HuH-7 (cell line): ENCODE results near the gene PPT1.
"Not testable (repeated sequence)": the region's sequence is repeated elsewhere in the genome, so short reads cannot be mapped to it uniquely, and the experiment has no call there.

ENCODE experiments used
- DNase-seq: peaks from one replicate; pipeline ENCODE4 v3.0.0; 2011; ENCODE audit warnings: low spot score

Gene PPT1

DNA sequence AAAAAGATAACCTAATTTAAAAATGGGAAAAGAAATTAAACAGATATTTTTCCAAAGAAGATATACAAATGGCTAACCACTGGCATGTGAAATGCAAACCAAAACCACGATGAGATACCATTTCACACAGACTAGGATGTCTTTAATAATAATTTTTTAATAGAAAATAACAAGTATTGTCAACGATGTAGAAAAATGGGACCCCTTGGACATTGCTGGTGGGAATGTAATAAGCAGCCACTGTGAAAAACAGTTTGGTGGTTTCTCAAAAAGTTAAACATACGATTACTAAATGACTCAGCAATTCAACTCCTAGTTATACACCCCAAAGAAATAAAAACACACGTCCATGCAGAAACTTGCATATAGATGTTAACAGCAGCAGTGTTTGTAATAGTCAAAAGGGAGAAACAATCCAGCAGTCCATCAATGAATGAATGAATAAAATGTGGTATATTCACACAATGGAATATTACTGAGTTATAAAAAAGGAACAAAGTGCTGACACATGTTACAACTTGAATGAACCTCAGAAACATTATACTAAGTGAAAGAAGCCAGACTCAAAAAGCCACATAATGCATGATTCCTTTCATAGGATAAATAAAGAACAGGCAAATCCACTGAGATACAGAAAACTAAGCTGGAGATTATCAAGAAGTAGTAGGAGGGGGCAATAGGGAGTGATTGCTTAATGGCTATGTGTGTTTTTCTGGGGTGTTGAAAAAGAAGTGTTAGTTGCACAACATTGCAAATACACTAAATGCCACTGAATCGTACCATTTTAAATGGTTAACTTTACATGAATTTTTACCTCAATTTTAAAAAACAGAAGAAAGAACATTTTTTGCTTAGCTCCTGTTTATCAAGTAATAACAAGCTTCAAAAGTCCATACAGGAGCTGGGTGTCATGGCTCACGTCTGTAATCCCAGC is 4.1 kb downstream of the PPT1 start:
- no peak for DNase-seq

DNA sequence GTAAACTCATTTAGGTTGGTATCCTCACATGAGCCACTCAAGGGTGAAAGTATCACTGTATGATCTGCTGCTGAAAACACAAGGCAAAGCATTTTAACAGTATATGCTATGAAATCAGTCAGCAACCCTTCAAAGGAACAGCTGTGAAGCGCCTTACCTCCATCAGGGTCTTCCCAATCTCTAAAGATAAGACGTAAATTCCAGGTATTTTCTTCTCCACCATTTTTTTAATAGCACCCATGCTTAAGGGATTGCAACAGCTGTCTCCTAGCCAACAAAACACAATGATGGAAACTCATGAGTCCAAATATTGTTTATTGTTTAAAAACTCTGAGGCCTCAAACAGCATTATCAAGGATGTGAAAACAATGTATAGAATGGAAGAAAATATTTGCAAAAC is 4.8 kb downstream of the PPT1 start:
- DNase-seq: no peak

DNA sequence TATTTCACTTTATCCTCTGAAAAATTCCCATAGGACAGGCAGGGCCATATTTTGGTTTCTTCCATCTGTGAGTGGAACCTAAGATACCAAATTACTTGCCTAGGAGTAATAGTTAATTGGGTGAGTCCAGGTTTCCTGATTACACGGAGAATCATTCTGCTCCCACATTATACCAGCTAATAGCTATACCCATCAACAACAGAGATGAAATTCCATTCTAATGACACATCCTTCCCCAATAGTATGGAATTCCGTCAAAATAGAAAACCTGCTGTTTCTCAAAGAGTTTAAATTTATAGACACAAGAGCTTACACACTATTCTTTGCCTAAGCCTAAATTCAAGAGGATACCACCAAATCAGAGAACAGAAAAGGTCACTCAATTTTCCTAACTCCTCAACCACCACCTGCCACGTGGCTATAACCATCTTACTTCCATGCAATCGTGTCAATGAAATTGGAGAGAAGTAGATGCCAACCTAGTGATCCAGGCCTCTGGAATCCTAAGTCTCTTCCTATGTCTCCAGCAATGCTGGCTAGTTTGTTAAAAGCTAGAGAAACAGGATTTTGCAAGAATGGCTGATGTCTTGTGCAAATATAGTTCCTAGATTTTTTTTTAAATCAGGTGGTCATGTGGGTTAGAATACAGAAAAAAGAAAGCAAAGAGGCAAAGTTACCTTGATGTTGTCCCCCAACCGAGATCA is 6.2 kb downstream of the PPT1 start:
- DNase-seq: no peak

DNA sequence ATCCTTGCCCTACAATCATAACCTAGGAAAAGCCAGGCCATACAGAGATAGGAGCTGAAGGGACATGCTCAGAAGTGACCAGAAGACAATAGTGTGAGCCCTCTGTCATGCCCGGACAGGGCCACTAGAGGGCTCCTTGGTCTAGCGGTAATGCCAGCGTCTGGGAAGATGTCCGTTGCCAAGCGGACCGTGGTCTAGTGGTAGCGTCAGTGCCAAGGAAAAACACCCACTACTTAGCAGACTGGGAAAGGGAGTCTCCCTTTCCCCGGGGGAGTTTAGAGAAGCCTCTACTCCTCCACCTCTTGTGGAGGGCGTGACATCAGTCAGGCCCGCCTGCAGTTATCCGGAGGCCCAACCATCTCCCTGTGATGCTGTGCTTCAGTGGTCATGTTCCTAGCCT is 12.3 kb downstream of the PPT1 start:
- DNase-seq: not testable (repeated sequence)

DNA sequence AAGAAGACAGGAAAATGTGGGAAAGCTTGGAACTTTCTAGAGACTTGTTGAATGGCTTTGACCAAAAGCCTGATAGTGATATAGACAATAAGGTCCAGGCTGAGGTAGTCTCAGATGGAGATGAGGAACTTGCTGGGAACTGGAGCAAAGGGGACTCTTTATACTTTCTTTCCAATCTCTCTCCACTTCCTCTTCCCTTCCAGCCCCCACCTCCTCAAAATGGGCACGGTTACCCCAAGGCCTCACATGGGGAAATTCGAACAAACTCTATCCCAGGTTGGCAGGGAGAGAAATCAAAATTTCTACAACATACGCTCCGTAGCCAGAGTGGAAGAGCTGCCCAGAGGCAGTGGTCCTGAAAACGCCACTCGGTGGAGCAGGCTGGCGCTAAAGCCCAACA is 15.2 kb downstream of the PPT1 start:
- no peak for DNase-seq

DNA sequence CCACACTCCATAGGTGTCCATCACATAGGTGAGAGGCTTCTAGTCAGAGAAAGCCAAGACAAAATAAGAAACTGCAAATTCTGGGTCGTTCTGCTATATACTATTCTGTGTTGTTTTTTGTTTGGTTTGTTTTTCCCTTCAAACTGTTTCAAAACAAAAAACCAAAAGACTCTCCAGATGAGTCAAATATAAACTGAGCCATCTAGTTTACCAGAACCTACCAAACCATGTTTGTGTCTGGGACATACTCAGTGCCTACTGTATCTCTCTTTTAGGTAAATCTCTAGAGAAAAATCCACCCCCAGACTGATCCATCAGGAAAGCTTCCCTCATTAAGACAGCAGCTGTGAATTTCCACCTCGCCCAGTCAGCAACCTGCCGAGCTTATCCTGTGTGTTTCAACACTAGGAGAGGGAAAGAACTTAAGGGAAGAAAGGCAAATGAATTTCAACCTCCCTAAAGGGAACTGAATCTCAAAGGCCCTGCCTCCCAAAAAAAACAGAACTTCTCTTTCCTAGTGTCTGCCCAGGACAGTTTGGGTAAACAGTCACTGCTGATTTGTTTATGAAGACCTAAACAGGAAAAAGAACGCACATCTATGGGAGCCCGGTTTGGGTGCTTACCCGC is 17.2 kb downstream of the PPT1 start:
- no peak for DNase-seq

DNA sequence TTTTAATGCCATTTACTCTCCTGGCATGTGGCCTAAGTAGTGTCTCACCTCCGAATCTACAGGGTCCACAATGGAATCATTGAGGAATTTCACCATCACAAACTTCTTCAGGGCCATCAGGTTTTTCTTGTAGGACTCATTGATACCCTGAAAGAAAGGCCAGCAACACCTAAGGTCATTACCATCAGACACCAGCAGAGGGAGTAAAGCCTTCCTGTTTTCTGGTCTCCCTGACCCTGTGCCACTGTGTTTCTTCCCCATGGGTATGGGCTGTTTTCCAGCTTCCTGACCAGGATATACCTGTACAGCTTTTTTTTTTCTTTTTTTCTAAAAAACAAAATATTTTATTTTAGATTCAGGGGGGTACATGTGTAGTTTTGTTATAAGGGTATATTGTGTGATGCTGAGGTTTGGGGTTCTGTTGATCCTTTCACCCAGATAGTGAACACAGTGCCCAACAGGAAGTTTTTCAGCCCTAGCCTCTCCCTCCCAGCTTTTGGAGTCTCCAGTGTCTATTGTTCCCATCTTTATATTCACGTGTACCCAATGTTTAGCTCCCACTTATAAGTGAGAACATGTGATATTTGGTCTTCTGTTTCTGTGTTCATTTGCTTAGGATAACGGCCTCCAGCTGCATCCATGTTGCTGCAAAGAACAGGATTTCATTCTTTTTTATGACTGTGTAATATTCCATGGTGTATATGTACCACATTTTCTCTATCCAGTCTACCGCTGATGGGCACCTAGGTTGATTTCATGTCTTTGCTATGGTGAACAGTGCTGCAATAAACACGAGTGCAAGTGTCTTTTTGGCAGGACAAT is 18.3 kb downstream of the PPT1 start:
- DNase-seq: peak; percentile 65

DNA sequence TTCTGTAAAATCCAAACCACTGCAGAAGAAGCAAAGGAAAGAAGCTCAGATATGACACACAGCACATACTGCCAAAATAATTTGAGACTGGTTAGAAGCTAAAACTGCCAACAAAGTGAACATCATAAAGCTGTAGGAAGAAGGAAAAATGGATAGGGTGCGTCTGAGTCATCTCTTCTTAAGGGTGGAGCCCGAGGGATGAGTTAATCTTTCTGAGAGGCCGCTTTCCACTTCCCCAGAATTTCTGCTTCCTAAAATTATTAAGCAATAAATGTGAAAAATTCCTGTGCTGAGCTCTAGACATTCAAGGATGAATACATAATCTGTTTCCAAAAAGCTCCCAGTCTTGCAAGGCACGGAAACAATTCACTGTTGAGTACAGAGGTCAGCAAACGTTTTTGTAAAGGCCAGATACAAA is 20.1 kb downstream of the PPT1 start:
- no peak for DNase-seq

DNA sequence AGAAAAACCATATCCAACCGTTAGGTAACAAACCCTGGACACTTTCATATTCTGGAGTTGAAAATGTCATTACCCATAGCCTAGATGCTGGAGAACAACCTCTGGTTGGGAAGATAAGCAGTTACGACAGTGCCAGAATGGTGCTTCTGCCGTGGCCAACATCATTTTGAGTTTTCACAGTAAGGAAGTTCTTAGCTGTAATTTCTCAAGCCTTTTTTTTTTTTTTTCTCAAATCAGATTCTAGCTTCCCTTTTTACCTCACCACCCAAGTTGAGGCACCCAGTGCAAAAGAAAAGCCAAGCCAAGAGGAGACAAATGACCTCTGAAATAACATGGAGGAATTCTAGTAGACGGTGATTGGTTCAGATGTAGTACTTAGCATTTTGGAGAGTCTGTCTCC is 21.8 kb downstream of the PPT1 start:
- DNase-seq: no peak

DNA sequence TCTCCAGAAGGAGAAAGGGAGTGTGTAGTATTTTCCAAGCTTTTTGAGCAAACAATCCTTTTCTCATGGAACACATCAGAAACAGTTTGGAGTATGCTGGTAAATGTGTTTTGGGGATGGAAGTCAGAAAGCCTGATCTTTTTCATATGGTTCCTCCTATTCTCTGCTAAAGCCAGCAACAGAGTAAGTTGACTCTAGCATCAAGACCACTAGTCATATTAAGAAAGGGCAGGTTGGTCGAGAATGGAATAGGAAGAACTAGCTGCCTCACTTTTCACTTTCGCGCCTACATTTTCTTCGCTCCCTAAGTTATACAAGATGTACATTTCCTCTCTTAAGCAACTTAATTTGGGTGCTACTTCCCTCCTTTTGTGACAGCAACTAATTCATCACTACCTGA is 24.0 kb downstream of the PPT1 start:
- DNase-seq: no peak

DNA sequence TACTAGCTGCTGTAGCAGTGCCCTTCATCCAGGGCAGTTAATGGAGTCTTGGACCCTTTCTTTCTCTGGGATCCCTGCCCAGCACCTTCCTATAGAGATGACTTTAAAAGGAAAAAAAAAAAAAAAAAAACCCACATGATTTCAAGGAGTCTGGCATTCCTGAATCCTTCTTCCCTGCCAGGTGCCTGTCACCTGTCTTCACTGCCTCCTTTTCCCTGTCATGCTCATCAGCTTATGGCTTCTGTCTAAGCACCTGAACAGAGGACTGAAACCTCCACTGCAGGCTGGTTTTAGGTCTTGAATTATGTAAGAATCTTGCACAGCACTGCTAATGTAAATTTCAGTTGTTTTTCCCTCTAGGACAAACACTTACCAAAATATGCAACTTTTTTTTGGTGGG is 24.9 kb downstream of the PPT1 start:
- no peak for DNase-seq

DNA sequence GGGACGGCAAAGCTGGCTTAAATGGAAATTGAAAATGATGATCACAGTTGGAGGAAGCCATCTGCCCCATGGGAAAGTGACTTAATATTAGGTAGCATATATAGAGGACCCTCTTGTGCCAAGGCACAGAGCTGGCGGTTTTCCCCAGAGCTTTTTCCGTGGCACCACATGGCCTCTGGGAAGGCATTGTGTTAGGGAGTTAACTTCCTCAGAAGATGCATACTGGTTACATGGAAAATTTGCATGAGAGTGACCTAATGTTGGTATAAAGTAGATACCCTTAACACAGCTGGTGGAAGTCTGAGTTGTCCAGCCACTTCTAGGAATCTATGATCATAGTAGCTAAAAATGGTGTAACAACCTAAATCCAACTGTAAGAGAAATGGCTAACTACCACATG is 29.2 kb downstream of the PPT1 start:
- DNase-seq: no peak

DNA sequence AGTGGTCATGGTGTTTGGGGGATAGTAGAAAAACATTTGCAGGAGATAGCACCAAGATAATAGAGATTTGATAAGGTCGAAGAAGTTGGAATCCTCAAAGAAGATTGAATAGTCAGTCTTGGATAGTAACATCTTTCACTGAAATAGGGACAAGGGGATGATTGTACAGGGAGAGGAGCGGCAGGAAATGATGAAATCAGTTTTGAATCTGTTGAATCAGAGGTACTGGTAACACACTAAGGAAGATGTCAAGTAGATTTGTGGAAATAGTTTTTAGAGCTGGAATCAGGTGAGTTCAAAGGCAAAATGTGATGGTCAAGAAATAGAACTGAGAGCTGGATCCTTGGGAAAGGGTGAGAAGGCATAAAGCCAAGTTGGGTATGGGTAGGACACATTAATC is 30.0 kb downstream of the PPT1 start:
- no peak for DNase-seq

DNA sequence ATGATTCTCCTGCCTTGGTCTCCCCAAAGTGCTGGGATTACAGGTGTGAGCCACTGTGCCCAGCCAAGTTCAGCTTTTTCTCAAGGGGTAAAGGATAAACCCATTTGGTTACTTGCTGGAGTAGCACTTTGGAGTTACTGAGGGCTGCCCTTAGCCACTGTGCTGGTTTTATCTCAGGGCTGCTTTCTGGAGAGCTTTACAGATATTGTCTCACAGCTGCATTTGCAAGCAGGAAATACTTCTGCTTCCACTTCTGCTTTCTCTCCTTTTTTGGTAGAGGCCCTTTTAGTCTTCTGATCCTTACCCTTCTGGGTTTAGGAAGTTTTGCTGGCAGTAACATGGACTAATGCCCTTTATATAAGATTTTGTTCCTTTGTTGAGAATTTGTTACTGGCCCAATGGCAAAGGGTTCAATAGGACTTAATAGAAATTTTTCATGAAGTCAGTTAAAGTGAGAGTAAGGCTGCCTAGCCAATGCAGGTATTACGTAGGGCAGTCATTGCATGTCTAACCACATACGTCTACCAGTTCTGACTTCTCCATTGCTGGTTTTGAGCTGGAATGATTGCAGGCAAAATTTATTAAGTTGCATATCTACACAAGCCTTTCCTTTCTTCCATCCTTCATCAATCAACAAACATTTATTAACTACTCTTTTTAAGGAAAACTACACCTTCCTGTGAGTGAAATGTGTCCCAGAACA is 32.1 kb downstream of the PPT1 start:
- DNase-seq: no peak

DNA sequence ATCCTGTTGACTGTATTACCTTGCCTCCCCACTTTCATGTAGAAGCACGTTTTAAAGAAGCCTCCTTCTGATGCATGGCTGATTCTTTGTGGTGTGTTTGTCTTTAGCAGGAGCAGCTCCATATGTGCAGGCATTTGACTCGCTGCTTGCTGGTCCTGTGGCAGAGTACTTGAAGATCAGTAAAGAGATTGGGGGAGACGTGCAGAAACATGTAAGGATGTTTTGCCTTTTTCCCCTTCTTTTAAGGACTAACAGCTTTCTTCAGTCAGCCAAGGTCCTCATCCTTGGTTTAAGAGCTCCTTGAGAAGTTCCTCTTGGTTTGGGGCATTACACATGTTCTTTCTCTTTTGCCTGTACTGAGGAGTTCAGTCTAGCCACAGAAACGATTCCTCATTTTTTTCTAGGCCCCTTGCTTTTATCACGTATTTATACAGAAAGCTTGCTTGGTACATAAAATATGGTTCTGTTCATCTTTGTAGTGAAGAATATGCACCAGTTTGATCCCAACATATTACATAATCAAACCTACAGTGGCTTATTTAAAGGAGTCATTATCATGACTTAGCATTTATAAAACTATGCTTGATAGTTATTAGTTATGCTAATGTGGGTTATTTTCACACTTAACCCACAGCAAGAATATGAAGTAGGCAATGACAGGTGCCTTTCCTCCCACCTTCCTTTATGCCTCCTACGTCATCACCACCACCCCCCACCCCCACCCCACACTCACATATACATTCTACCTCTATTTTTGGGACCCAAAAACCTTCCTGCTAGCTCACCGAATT is 36.9 kb downstream of the PPT1 start:
- no peak for DNase-seq

DNA sequence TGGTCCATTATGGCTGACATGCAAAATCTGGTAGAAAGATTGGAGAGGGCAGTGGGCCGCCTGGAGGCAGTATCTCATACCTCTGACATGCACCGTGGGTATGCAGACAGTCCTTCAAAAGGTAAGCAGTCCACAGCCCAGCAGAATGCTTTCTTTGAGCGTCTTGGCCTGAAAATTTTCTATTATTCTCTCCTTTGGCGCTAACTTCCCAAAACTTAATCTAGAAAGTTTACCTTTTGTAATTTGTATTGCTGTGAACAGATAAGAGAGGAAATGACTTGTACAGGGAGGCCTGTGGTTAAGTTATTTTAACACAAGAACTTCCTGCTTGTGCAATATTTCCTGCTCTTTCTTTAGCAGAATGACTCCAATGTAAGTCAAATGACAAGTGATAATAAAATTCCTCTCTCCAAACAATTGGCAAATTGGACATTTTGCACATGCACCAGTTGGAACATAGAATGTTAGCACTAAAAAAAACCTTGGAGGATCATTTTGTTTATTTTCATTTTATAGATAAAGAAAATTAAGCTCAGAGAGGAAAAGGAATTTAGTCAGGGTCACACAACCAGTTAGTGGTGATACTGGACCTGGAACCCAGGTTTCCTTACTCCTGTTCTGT is 37.6 kb downstream of the PPT1 start:
- DNase-seq: peak; percentile 20

DNA sequence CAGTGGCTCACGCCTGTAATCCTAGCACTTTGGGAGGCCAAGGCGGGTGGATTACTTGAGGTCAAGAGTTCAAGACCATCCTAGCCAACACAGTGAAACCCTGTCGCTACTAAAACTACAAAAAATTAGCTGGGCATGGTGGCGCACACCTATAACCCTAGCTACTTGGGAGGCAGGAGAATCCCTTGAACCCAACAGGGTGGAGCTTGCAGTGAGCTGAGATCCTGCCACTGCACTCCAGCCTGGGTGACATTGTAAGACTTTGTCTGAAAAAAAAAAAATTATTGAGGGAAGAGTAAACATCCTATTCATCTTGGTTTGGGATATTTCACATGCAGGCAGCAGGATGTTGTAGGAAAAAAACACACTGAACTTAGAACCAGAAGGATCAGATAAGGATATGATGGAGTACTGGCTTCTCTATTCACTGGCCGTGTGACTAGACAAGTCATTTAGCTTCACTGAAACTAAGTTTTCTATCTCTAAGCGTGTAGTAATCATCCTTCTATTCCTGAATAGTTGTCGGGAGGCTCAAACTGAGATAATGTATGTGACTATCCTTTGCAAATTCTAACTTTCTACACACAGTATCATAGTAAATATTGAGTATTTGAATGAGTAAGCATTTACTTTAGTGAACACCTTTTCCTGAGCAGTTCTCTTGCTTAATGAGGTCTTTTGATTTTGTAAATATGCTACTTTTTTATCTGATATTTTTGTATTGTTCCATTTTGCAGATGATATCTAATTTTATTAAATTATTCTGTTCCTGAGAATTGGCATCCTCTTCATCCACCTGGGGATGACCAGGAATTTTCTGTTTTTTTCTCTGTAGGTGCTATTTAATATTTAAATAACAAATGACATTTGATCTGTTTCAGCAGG is 38.4 kb downstream of the PPT1 start:
- DNase-seq: peak; percentile 18

DNA sequence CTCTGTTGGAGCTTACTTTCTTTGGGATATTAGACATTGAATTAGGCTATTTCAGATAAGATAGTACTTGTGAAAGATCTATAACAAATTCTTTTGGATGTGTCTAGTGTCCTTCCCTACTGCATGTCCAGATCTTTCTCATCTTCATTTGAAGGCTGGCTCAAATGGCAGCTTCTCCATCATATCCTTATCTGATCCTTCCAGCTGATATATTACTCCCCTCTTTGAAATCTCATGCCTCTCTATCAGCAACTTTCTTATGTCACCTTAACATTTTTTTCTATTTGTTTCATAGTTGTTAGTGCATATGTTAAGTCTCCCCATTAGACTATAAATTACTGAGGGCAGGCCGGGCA is 39.0 kb downstream of the PPT1 start:
- DNase-seq: no peak

DNA sequence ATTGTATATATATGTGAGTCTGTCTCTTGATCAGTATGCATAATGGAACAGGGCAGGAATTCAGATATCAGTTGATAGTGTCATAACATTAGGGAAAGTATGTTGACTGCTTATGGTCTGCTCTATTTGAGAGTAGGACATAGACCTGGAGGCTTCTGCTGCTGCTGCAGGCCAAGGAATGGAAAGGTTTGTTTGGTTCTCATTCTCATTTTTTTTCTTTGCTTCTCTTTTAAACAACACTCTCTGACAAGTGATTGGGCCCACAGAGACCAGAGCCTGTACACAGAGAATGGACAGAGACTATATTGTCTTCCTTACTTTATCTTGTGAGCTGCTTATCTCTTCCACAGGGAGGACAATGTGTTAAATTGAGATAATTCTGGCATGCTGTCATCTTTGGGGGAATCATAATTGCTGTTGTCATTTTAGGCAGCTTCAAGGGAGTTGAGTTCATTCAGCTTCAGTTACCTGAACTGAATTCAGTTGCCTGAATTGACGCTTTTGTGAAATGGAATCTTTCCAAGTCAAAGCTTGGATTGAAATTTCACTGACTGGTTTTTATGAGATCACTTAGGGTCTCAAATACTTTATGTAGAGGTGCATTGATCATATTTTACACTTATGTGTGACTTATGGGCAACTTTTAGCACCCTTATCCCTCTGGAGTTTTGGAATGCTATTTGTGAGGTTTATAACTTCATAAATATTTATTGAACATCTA is 39.6 kb downstream of the PPT1 start:
- DNase-seq: no peak
